Natural killer cell treated with Interleukin-12 subunit alpha and Interleukin-12 subunit beta and Interleukin-15 and Interleukin-18, amount 100 ng/mL, for 72 hours (primary cell): ENCODE measurements around the gene NDUFS8. TPM values are rescaled to one million over a fixed set of nuclear protein-coding genes. Genes with fewer than 3 reads are reported as not detected.

ENCODE experiments used
- ATAC-seq, 2 donors: fragments of 150-1000 bp; cut with Tn5 transposase in 1 of 2; sonication (Bioruptor Pico), chemical (Tn5 transposase) in 1 of 2; 2 replicates each; pipeline ENCODE4 v1.10.0; 2021
- DNase-seq: peaks from one replicate; pipeline ENCODE4 v3.0.0; 2022; ENCODE audit warnings: low spot score
- H3K27ac Mint-ChIP-seq, 2 donors: 1 replicate in 1 of 2; 2 replicates in 1 of 2; pipeline ENCODE4 v1.8.0; 2022; ENCODE audit warnings: mixed read lengths in 2 of 2, mild to moderate bottlenecking in 1 of 2, moderate library complexity in 1 of 2
- H3K27me3 Mint-ChIP-seq, 2 donors: 1 replicate in 1 of 2; 2 replicates in 1 of 2; pipeline ENCODE4 v1.8.0; 2022; ENCODE audit warnings: mixed read lengths in 2 of 2
- H3K36me3 Mint-ChIP-seq: one replicate; pipeline ENCODE4 v1.8.0; 2022; ENCODE audit warnings: mixed read lengths
- H3K4me1 Mint-ChIP-seq, 2 donors: 1 replicate in 1 of 2; 2 replicates in 1 of 2; pipeline ENCODE4 v1.8.0; 2022; ENCODE audit warnings: low read depth in 2 of 2, mixed read lengths in 2 of 2, mild to moderate bottlenecking in 1 of 2
- H3K4me3 Mint-ChIP-seq: one replicate; pipeline ENCODE4 v1.8.0; 2022; ENCODE audit warnings: mixed read lengths
- H3K9me3 Mint-ChIP-seq: 2 replicates; pipeline ENCODE4 v1.8.0; 2022; ENCODE audit warnings: mixed read lengths
- total RNA-seq, 2 donors: library from RNA; stranded (reverse); gene quantifications; one replicate each; pipeline ENCODE4 v1.2.3, GENCODE V29; 2022

NDUFS8 gene
- total RNA-seq, 2 donors from 2014 or later = 124 to 143 TPM

DNA sequence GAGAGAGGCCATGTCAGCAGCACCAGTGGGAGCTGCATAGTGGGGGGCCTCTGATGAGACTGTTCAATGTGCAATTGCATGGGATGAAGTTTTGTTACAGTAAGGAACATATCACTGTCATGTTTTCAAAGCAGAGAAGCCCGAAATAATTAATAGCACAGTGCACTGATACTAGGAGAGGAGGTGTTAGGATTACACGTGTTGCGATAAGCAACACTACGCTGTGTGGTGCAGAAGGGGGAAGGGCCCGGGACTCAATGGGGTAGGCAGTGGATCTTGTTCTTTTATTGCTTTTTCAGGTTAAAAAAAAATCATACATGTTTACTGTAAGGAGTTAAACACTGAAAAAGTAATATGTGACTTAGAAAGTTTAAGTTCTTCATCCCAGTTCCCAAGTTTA, 37.5 kb downstream of the NDUFS8 start:
- ATAC-seq (no peak), DNase-seq (no peak)
- Mint-ChIP-seq H3K9me3 (no peaks in the 10 kb centered on the region), H3K27me3 (no peaks in the 10 kb centered on the region), H3K27ac (no peak overlapping the region), H3K36me3 (peaks cover 5% of the 10 kb centered on the region), H3K4me3 (no peak overlapping the region), H3K4me1 (no peaks in the 10 kb centered on the region)

DNA sequence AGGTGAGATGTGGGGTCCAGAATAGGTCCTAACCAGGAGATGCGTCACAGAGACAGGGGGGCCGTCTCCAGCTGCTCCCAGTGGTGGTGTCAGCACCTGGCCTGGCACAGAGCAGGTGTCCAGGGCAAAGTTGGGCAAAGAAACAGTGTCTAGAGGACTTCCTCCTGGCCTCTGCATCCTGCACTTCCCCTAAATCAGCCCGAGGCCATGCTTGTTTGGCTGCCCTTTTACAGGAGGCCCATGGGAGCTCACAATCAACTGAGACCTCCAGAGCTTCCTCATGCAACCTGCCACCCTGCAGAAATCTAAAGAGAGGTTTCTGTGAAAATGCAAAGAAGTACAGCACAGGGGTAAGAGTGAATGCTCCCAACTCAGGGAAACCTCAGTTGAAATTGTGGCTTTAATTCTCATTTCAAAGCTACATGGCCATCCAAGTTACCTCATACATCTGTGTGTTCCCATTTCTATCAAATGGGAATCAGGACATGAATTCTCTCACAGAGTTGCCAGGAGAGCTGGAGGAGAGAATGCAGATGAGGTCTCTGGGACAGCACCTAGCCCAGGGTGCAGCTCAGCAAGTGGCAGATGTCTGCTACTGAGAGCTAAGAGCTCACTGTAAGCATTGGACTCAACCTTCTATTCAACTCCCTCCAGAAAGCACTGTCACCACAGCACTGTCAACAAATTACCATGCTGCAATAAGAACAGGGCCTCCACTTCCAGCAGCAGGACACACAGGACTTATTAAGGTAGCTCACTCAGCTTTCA, 41.0 kb downstream of the NDUFS8 start:
- no peaks in the 10 kb centered on the region for H3K9me3 Mint-ChIP-seq
- peaks cover 5% of the 10 kb centered on the region for H3K36me3 Mint-ChIP-seq
- H3K27me3 Mint-ChIP-seq = no peaks in the 10 kb centered on the region
- H3K27ac Mint-ChIP-seq = no peak overlapping the region
- DNase-seq = no peak
- ATAC-seq = no peak
- H3K4me1 Mint-ChIP-seq = no peaks in the 10 kb centered on the region
- H3K4me3 Mint-ChIP-seq = no peak overlapping the region

DNA sequence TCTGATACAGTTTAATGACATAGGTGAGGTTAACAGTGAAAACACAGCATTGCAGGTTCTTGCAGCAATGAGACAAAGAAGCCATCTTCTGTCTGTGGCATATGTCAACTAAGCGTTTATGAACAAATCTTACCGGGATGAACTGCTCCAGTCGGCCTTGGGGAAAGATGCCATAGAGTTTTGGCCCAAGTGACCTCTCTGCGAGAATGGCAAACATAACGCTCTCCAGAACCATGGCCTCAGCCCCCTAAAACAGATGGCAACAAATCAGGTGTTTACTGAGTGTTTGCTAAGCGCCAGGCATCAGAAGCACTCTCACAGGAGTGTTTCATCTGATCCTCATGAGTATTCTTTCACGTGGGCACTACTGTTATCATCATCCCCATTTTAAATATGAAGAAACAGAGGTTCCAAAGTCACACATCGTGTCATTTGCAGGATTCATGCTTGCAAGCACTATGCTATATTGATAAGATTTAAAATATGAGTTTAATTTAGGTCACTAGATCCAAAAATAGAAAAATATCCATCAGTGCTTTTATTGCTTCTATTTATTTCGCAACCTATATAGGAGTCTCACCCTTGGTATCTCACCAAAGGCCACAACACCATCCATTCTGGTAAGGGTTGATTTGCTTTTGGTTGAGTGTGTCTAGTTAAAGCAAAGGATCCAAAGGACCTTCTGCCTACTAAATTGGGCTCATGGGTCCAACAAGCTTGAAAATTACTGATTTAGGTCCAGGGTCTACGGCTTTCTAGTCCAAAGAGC, 44.3 kb downstream of the NDUFS8 start:
- H3K4me3 Mint-ChIP-seq = no peak overlapping the region
- no peaks in the 10 kb centered on the region for H3K27me3 Mint-ChIP-seq
- peaks cover 5 to 12% of the 10 kb centered on the region in 2 donors for H3K4me1 Mint-ChIP-seq
- H3K9me3 Mint-ChIP-seq = no peaks in the 10 kb centered on the region
- no peak for DNase-seq
- peaks cover 3% of the 10 kb centered on the region for H3K36me3 Mint-ChIP-seq
- no peak overlapping the region for H3K27ac Mint-ChIP-seq
- no peak for ATAC-seq

DNA sequence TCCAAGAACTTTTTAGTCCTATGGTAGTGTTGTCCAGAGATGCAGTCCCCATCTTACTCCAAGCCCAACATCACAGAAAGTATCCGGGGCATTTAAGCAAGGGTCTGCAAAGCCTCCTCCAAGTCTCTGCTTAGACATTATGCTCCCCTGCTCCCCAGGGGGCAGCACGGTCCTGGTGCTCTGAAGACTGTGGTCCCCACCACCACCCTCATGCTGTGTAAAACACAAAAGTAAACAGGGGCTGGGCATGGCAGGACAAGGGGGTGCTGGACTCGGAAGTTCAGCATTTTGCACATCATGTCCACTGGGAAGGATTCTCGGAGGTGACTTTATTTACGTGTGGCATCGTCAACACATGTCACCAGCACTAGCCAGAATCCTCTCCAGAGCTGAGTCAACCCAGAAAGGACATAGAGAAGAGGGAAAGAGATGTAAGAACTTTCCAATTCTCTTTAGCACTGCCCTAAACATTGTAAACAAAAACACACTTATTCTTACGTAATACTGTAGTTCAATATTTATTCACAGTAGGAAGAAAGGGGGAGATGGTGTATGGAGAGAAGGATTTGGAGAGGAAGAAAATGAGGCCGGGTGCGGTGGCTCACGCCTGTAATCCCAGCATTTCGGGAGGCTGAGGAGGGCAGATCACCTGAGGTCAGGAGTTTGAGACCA, 46.0 kb downstream of the NDUFS8 start:
- Mint-ChIP-seq H3K27me3 (no peaks in the 10 kb centered on the region), H3K27ac (no peak overlapping the region), H3K9me3 (no peaks in the 10 kb centered on the region), H3K36me3 (no peaks in the 10 kb centered on the region), H3K4me1 (peaks cover 8 to 12% of the 10 kb centered on the region in 2 donors), H3K4me3 (no peak overlapping the region)
- ATAC-seq (no peak), DNase-seq (no peak)

- ATAC-seq (peak in 1 of 2 donors; percentile 53), DNase-seq (no peak)
- Mint-ChIP-seq H3K4me3 (no peak overlapping the region), H3K27me3 (no peaks in the 10 kb centered on the region), H3K4me1 (peaks cover 8 to 12% of the 10 kb centered on the region in 2 donors), H3K9me3 (no peaks in the 10 kb centered on the region), H3K27ac (no peak overlapping the region), H3K36me3 (no peaks in the 10 kb centered on the region)
Observed at GRCh38 chr11:68077617-68078582, 47.4 kb downstream of the NDUFS8 start.

DNA sequence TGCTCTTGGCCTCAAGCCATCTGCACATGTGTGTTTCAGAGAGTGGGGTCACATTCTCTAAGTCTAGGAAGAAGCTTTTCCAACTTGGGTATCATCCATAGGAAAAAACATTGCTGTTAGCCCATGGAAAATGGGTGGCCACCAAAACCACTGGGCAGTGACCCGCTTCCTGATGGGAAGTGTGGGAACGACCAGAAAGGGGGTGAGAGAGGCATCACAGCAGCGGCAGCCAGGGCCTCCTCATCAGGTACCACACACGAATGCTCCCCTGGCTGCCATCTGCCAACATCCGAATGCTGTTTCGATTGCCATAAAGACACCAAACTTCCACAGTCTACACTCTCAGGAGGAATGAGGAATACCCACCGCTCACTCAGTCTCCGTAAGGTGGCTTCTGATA, 50.4 kb downstream of the NDUFS8 start:
- ATAC-seq (no peak), DNase-seq (no peak)
- Mint-ChIP-seq H3K4me3 (no peak overlapping the region), H3K9me3 (no peaks in the 10 kb centered on the region), H3K36me3 (no peaks in the 10 kb centered on the region), H3K27me3 (no peaks in the 10 kb centered on the region), H3K4me1 (peaks cover 8 to 12% of the 10 kb centered on the region in 2 donors), H3K27ac (no peak overlapping the region)

- no peak for ATAC-seq
- no peak for DNase-seq
- H3K36me3 Mint-ChIP-seq = no peaks in the 10 kb centered on the region
- H3K4me1 Mint-ChIP-seq = peaks cover 8 to 12% of the 10 kb centered on the region in 2 donors
- H3K4me3 Mint-ChIP-seq = no peak overlapping the region
- H3K27me3 Mint-ChIP-seq = no peaks in the 10 kb centered on the region
- no peaks in the 10 kb centered on the region for H3K9me3 Mint-ChIP-seq
- no peak overlapping the region for H3K27ac Mint-ChIP-seq
Observed at GRCh38 chr11:68081691-68082090, 51.2 kb downstream of the NDUFS8 start.

DNA sequence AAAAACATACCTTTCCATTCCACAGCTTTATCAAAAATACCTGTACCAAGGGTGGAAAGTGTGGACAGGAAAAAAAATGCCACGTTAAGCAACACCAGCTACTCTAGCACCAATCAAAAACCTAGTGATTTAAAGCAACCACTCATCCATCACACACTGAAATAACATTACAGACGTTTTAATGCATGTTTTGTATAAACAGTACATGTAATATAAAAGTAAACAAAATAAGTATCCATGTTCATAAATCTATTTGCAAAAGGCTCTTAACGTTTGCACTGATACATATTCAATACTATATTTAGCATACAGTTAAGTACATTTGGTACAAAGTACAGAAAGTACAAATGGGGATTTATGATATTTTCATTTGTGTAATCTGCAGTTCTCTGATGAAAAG, 52.0 kb downstream of the NDUFS8 start:
- DNase-seq (no peak), ATAC-seq (no peak)
- no peaks in the 10 kb centered on the region for H3K36me3 Mint-ChIP-seq
- H3K27ac Mint-ChIP-seq = no peak overlapping the region
- peaks cover 6 to 8% of the 10 kb centered on the region in 2 donors for H3K4me1 Mint-ChIP-seq
- no peaks in the 10 kb centered on the region for H3K27me3 Mint-ChIP-seq
- H3K4me3 Mint-ChIP-seq = no peak overlapping the region
- no peaks in the 10 kb centered on the region for H3K9me3 Mint-ChIP-seq

GRCh38 chr11:68083517-68083916, 53.0 kb downstream of the NDUFS8 start:
- H3K27ac Mint-ChIP-seq = no peak overlapping the region

More at GRCh38 chr11:68083517-68083916, 53.0 kb downstream of the NDUFS8 start:
- Mint-ChIP-seq H3K9me3 (no peaks in the 10 kb centered on the region), H3K4me1 (peaks cover 0 to 2% of the 10 kb centered on the region in 2 donors), H3K4me3 (no peak overlapping the region), H3K27me3 (no peaks in the 10 kb centered on the region), H3K36me3 (no peaks in the 10 kb centered on the region)
- DNase-seq (no peak), ATAC-seq (no peak)

Other genes with a start within 250 kb of the NDUFS8 start
- 10 to 100 TPM; 13.5 to 13.6 TPM for gene UNC93B1, start 26.6 kb upstream of the NDUFS8 start, total RNA-seq
- gene ALDH3B1, start 20.4 kb upstream of the NDUFS8 start, total RNA-seq = under 1 TPM; 0.25 to 0.98 TPM
- gene TCIRG1, start 8.3 kb downstream of the NDUFS8 start, total RNA-seq = 100 to 1,000 TPM; 354 to 380 TPM
- gene CHKA, start 90.7 kb downstream of the NDUFS8 start, total RNA-seq = 10 to 100 TPM; 10.6 to 34.9 TPM
- 10 to 100 TPM; 30.6 to 34.4 TPM for gene KMT5B, start 182.6 kb downstream of the NDUFS8 start, total RNA-seq
- 10 to 100 TPM; 43.0 to 64.8 TPM for gene C11orf24, start 241.3 kb downstream of the NDUFS8 start, total RNA-seq